GM12878 (cell line): ENCODE measurements around the gene MRPL22. TPM values are rescaled to one million over a fixed set of nuclear protein-coding genes. Genes with fewer than 3 reads are reported as not detected.

Source experiments
- ATAC-seq: fragments of 200-7000 bp; cut with Tn5 transposase; 3 replicates; pipeline ENCODE4 v1.9.1; 2020; ENCODE audit warnings: mild to moderate bottlenecking, moderate library complexity
- BruUV-seq: library from RNA; stranded (reverse); fragments of 400-500 nt; replicated peaks from 2 replicates; lab custom pipeline; 2021; lab: Mats Ljungman, UMichigan
- CTCF ChIA-PET: fragments of 300-600 bp; sonication (Branson Sonifier 250); formaldehyde crosslinking; extraction: SDS; loops from one replicate; lab custom pipeline; 2021; ENCODE audit warnings: inconsistent platforms; lab: Yijun Ruan, JAX
- POLR2A ChIA-PET: fragments of 350-600 bp; formaldehyde crosslinking; extraction: SDS; loops from one replicate; lab custom pipeline; 2021; ENCODE audit warnings: inconsistent platforms; lab: Charles Lee
- RAD21 ChIA-PET: fragments of 300-600 bp; sonication (Branson Sonifier 250); formaldehyde crosslinking; loops from one replicate; lab custom pipeline; 2023; ENCODE audit warnings: antibody characterized with exemption; ENCODE audit not compliant: unreplicated experiment; lab: Charles Lee
- SMC1A ChIA-PET: fragments of 300-600 bp; sonication (Branson Sonifier 250); formaldehyde crosslinking; loops from one replicate; lab custom pipeline; 2023; ENCODE audit not compliant: unreplicated experiment, uncharacterized antibody; lab: Charles Lee
- DNase-seq: peaks from one replicate; pipeline ENCODE4 v3.0.0-alpha.2; 2011; ENCODE audit warnings: low read depth, low spot score
- FAIRE-seq: peaks from 3 replicates; lab custom pipeline; 2011; peaks lifted over from hg19 to GRCh38; lab: Jason Lieb, UNC
- H2AFZ ChIP-seq: 2 replicates; pipeline ENCODE4 v1.6.0; 2011; ENCODE audit warnings: low read depth, low read length, control low read depth; ENCODE audit not compliant: control insufficient read depth
- H3K27ac ChIP-seq: 2 replicates; pipeline ENCODE4 v1.5.1; 2011; ENCODE audit warnings: control low read depth; ENCODE audit not compliant: control insufficient read depth, insufficient read depth
- H3K27me3 ChIP-seq, 2 experiments: replicated peaks in 1 of 2; 2 replicates each; pipeline versions ENCODE4 v1.6.0 to v1.6.1; 2011; ENCODE audit warnings: low read length in 1 of 2; ENCODE audit not compliant: control insufficient read depth in 2 of 2, insufficient read depth in 2 of 2
- H3K36me3 ChIP-seq, 2 experiments: 2 replicates each; pipeline ENCODE4 v1.5.1; 2011; ENCODE audit warnings: low read length in 1 of 2; ENCODE audit not compliant: control insufficient read depth in 2 of 2, insufficient read depth in 2 of 2
- H3K4me1 ChIP-seq: 2 replicates; pipeline ENCODE4 v1.6.1; 2011; ENCODE audit warnings: mild to moderate bottlenecking, low read length, moderate library complexity, mixed read lengths; ENCODE audit not compliant: control insufficient read depth, insufficient read depth
- H3K4me2 ChIP-seq: 2 replicates; pipeline ENCODE4 v1.6.0; 2011; ENCODE audit warnings: control low read depth; ENCODE audit not compliant: control insufficient read depth, insufficient read depth
- H3K4me3 ChIP-seq: fragments of 200-600 bp; sonication (generic); 2 replicates; pipeline ENCODE4 v1.5.1; 2016
- H3K79me2 ChIP-seq: 2 replicates; pipeline ENCODE4 v1.6.0; 2011; ENCODE audit warnings: low read length; ENCODE audit not compliant: control insufficient read depth, insufficient read depth
- H3K9ac ChIP-seq: 2 replicates; pipeline ENCODE4 v1.8.0; 2011; ENCODE audit warnings: low read length, control low read depth, mixed read lengths; ENCODE audit not compliant: control insufficient read depth, insufficient read depth
- H3K9me3 ChIP-seq: replicated peaks from 3 replicates; pipeline ENCODE4 v1.5.1; 2011; ENCODE audit warnings: mild to moderate bottlenecking, low read length; ENCODE audit not compliant: control insufficient read depth, insufficient read depth
- H4K20me1 ChIP-seq: 2 replicates; pipeline ENCODE4 v1.6.0; 2011; ENCODE audit not compliant: control insufficient read depth, insufficient read depth
- ATF2 ChIP-seq: IDR thresholded peaks from 2 replicates; pipeline ENCODE4 v1.6.1; 2012; ENCODE audit warnings: low read length, inconsistent platforms
- MEF2A ChIP-seq: IDR thresholded peaks from 2 replicates; pipeline ENCODE4 v1.6.1; 2011; ENCODE audit warnings: low read depth, mild to moderate bottlenecking, low read length, moderate library complexity; ENCODE audit not compliant: insufficient read depth
- POLR2AphosphoS2 ChIP-seq: IDR thresholded peaks from 2 replicates; pipeline ENCODE4 v1.6.1; 2011; ENCODE audit warnings: low read depth, mild to moderate bottlenecking, low read length, improper control_type of control experiment, moderate library complexity
- RB1 ChIP-seq: fragments of 450-650 bp; formaldehyde crosslinking; IDR thresholded peaks from 2 replicates; pipeline ENCODE4 v1.6.1; 2017; ENCODE audit warnings: mild to moderate bottlenecking, borderline replicate concordance
- USF1 ChIP-seq: IDR thresholded peaks from 2 replicates; pipeline ENCODE4 v1.6.1; 2011; ENCODE audit warnings: borderline replicate concordance, low read depth, mild to moderate bottlenecking, moderate library complexity, mixed read lengths, low read length; ENCODE audit not compliant: insufficient read depth; ENCODE audit errors: extremely low read length
- YY1 ChIP-seq: IDR thresholded peaks from 2 replicates; pipeline ENCODE4 v1.6.1; 2011; ENCODE audit warnings: low read depth, mild to moderate bottlenecking, low read length
- WGBS: methylation state at CpG from one replicate; pipeline ENCODE4 v1.1.6; 2016; ENCODE audit warnings: low lambda C conversion rate; ENCODE audit not compliant: insufficient replicate concordance, insufficient coverage; ENCODE audit errors: missing lambda C conversion rate; 5-methylcytosine and 5-hydroxymethylcytosine counted together
- in situ Hi-C: fragments of 300-500 bp; cut with MboI; formaldehyde crosslinking; loops from 9 replicates; pipeline ENCODE4 v1.14.3; 2018; ENCODE audit warnings: mixed read lengths
- intact Hi-C: fragments of 100-400 bp; cut with micrococcal nuclease; formaldehyde crosslinking; loops from one replicate; pipeline ENCODE4 v1.14.2; 2022; ENCODE audit not compliant: unreplicated experiment
- polyA plus RNA-seq, 11 experiments: library from polyadenylated mRNA; depleted of rRNA in 4 of 11; unstranded in 6 of 11; stranded (reverse) in 5 of 11; fragments of >200 nt; fragmentation: Nextera tagmentation in 4 of 11; fragmentation: Illumina TruSeq in 1 of 11; extraction: Ambion mirVana in 4 of 11; extraction: Trizol in 1 of 11; gene quantifications; 1 replicate in 1 of 11; 2 replicates in 10 of 11; pipeline versions ENCODE4 v1.2.1 to v1.2.3, GENCODE V29; 2011 to 2016; ENCODE audit warnings: inconsistent platforms in 2 of 11, missing spikeins in 2 of 11, low read depth in 1 of 11
- total RNA-seq, 4 experiments: library from RNA; depleted of rRNA in 3 of 4; stranded (reverse); fragments of >200 nt in 3 of 4; fragmentation: Illumina TruSeq in 1 of 4; extraction: Trizol in 1 of 4; gene quantifications; 2 replicates each; pipeline versions ENCODE4 v1.2.1 to v1.2.3, GENCODE V29; 2013 to 2021

Gene MRPL22
- total and polyA plus RNA-seq, 10 of the 15 experiments (the other 5 are each of a cell fraction or from before 2014, with no cell fraction given), result 29.7 to 318 (median 93.4) TPM

GRCh38 chr5:154898210-154898609, 42.7 kb upstream of the MRPL22 start:
- H3K27me3 ChIP-seq, result no peaks in the 10 kb centered on the region
- intact Hi-C loops, result no loop called here
- ATAC-seq (no peak), DNase-seq (no peak), FAIRE-seq (no peak)
- BruUV-seq, result no TSS peak
- no peak overlapping the region for H3K9ac ChIP-seq
- H4K20me1 ChIP-seq, result no peaks in the 10 kb centered on the region
- no peak overlapping the region for H2AFZ ChIP-seq
- no peak overlapping the region for H3K4me2 ChIP-seq
- no peaks in the 10 kb centered on the region for H3K4me1 ChIP-seq
- H3K4me3 ChIP-seq, result no peak overlapping the region
- RAD21 ChIA-PET, result no interaction called here
- no peaks in the 10 kb centered on the region for H3K79me2 ChIP-seq
- POLR2A ChIA-PET, result no interaction called here
- peaks cover 6 to 20% of the 10 kb centered on the region in 2 experiments for H3K36me3 ChIP-seq
- CTCF ChIA-PET, result no interaction called here
- H3K27ac ChIP-seq, result no peak overlapping the region
- no peaks in the 10 kb centered on the region for H3K9me3 ChIP-seq
- in situ Hi-C loops, result no loop called here
- SMC1A ChIA-PET, result no interaction called here
- WGBS, result 96% methylated on average over 4 of the region's 4 CpGs
- TF ChIP-seq ATF2 (no peak), MEF2A (no peak), USF1 (no peak), POLR2AphosphoS2 (no peak), YY1 (no peak), RB1 (no peak)
